ENCODE data around the gene MMEL1.

DNA sequence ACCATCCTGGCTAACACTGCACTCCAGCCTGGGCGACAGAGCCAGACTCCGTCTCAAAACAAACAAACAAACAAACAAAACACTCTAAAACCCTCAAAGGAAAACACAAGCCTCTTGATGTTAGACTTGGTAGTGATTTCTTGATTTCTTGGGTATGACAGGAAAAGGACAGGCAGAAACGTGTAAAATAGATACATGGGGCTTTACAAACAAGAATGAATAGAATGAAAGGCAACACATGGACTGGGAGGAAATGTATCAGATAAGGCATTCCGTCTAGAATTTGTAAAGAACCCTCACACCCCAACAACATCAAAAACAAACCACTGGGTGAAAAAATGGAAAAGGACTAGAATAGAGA lies 54.1 kb downstream of the MMEL1 start:
- TF ChIP-seq, protein P1, sequence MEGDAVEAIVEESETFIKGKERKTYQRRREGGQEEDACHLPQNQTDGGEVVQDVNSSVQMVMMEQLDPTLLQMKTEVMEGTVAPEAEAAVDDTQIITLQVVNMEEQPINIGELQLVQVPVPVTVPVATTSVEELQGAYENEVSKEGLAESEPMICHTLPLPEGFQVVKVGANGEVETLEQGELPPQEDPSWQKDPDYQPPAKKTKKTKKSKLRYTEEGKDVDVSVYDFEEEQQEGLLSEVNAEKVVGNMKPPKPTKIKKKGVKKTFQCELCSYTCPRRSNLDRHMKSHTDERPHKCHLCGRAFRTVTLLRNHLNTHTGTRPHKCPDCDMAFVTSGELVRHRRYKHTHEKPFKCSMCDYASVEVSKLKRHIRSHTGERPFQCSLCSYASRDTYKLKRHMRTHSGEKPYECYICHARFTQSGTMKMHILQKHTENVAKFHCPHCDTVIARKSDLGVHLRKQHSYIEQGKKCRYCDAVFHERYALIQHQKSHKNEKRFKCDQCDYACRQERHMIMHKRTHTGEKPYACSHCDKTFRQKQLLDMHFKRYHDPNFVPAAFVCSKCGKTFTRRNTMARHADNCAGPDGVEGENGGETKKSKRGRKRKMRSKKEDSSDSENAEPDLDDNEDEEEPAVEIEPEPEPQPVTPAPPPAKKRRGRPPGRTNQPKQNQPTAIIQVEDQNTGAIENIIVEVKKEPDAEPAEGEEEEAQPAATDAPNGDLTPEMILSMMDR (IDR thresholded peaks at IDR 0.05), result no peak
- no peak for TF ChIP-seq POLR2A (IDR thresholded peaks at IDR 0.05; ENCODE audit: low read depth)
- no peak for TF ChIP-seq POLR2AphosphoS5 (IDR thresholded peaks at IDR 0.05)
